NCI-H2196 (cell line): ENCODE measurements around the gene LINGO3.
A peak's percentile ranks its signal among the peaks of the same experiment; 100 is the strongest.

Experiments used
- DNase-seq: peaks from one replicate; lab custom pipeline; 2025; ENCODE audit not compliant: unreplicated experiment; lab: John Stamatoyannopoulos, UW

LINGO3 gene

GRCh38 chr19:2307518-2308012 is 389 bp downstream of the LINGO3 start:
- DNase-seq: no peak

DNA sequence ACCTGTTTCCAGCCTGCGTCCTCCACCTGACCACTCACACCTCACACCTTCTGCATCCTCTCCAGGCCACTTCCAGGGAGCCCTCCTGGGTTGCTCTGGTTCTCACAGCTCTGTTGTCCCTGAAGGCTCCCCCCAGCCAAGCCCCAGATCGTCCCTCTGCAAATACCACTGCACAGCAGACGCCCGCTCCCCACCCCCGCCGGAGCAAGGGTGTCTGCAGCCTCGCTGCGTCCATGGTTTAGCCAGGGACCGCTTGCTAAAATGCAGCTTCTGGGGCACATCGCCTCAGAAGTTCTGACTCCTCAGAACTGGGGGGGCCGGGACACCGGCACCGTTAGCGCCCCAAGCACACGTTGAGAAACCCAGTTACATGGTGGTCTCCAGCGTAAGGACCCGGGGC is 983 bp downstream of the LINGO3 start:
- DNase-seq: no peak

DNA sequence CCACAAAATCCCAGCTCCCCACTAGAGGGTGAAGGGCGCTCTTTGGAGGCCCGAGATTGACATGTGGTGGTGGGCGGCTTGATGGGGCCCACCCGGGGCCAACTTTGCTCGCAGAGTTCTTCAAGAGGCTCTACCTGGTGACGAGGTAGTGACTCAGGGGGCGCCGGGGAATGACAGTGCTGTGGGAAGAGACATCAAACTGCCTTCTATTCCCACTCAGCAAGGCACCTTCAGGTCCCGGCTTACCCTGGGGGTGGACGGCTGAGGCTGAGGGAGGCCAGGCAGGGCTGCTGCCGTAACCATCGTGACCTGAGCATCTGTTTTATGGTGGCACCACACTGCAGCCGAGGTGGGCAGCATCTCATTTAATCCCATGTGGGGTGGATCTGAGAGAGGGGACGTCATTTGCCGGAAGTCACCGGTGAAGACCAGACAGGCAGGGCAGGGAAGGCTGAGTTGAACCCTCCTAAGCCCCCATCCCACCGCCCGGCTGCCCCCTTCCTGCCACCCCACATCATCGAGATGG is 1.6 kb downstream of the LINGO3 start:
- DNase-seq: no peak

DNA sequence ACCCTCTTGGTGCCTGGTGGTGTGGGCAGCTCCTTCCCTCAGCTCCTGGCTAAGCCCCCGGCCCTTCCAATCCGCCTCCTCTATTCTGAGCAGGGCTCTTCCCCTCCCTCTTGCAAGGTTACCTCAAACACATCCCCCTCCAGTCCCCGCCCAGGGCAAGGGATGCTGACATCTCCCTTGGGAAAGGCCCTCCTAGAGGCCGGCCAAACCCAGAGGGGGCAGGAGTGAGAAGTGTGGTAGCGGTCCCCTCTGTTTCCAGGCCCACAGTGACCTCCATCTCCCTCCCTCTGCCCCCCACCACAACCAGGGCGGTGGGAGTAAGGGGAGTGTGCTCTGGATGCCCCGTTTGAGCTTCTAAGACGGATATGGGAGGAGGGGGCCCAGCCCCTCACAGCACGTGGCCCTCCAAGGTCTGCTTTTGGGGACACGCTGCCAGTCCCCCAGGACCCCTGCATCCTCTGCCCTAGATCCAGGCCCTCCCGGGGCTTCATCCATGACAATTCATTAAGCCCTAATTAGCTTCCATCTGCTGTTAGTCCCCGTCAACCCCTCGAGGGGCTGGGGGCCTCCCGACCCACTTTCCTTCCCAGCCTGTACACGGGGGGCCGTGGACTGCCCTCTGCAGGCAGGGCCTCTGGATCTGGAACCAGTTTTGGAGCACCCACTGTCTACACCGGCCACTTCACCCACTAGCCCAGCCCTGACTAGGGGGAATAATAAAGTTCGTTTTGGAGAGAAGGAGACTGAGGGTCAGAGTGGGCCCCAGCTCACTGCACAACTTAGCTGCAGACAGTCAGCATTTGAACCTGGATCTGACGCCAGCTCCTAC is 2.3 kb downstream of the LINGO3 start:
- no peak for DNase-seq

GRCh38 chr19:2303211-2303798 is 4.6 kb downstream of the LINGO3 start:
- DNase-seq: no peak

- no peak for DNase-seq
Observed at GRCh38 chr19:2302319-2303210, 5.4 kb downstream of the LINGO3 start.

GRCh38 chr19:2300533-2300932 is 7.4 kb downstream of the LINGO3 start:
- no peak for DNase-seq

- DNase-seq: no peak
Observed at GRCh38 chr19:2296141-2296540, 11.8 kb downstream of the LINGO3 start.

GRCh38 chr19:2294687-2295335 is 13.1 kb downstream of the LINGO3 start:
- DNase-seq: no peak

GRCh38 chr19:2291185-2291751 is 16.7 kb downstream of the LINGO3 start:
- DNase-seq: peak; percentile 54

DNA sequence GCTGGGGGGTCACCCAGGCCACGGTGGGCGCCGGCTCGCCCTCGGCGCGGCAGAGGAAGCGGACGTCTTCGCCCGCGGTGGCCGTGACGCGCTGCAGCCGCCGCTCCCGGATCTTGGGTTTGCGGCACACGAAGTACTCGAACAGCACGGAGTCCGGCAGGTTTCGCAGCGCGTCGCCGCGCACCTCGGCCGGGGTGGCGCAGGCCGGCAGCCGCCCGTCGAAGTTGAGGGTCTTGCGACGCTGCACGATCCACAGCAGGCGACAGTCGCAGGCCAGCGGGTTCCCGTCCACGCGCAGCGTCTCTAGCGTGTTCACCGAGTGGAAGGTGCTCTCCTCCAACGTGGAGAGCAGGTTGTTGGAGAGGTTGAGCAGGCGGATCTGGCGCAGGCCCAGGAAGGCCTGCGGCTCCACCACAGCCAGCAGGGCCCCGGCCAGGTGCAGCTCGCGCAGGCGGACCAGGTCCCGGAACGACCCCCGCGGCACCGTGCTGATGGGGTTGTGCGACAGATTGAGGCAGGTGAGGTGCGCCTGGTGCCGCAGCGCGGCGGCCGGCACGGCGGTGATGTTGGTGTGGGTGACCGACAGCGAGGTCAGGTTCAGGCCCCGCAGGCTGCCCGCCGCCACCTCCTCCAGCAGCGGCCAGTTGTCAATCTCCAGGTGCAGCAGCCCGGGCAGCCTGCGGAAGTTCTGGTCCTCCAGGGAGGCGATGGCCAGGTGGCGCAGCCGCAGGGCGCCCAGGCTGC is 17.3 kb downstream of the LINGO3 start:
- DNase-seq: peak; percentile 39

- no peak for DNase-seq
Observed at GRCh38 chr19:2289714-2290435, 18.1 kb downstream of the LINGO3 start.

DNA sequence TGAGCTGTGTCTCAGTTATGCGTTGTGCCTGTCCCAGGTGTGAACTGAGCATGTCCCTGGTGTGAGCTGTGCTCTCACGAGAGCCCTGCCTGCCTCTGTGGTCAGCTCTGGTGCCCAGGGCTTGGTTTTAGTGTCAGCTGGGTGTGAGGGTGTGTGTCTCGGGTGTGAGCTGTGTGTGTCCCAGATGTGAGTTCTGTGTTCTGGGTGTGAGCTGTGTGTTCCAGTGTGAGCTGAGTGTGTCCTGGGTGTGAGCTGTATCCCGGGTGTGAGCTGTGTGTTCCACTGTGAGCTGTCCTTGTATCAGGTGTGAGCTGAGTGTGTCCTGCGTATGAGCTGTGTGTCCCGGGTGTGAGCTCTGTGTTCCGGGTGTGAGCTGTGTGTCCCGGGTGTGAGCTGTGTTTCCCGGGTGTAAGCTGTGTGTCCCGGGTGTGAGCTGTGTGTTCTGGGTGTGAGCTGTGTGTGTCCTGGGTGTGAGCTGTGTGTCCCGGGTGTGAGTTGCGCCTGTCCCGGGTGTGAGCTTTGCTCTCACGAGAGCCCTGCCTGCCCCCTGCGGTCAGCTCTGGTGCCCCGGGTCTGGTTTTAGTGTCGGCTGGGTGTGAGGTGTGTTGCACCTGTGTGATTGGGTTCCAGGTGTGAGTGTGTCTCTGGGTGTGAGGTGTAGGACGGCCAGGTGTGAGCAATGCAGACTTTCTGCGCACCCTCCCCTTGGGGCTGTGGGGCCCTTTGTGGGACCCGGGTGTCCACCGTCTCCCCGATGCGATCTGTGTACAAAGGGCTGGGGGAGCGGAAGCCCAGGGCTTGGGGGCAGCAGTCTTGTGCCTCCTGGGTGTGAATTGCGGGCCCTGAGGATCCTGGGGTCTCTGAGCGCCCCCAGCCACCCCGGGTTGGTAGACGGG is 18.9 kb downstream of the LINGO3 start:
- no peak for DNase-seq

- DNase-seq: no peak
Observed at GRCh38 chr19:2288338-2288817, 19.6 kb downstream of the LINGO3 start.

DNA sequence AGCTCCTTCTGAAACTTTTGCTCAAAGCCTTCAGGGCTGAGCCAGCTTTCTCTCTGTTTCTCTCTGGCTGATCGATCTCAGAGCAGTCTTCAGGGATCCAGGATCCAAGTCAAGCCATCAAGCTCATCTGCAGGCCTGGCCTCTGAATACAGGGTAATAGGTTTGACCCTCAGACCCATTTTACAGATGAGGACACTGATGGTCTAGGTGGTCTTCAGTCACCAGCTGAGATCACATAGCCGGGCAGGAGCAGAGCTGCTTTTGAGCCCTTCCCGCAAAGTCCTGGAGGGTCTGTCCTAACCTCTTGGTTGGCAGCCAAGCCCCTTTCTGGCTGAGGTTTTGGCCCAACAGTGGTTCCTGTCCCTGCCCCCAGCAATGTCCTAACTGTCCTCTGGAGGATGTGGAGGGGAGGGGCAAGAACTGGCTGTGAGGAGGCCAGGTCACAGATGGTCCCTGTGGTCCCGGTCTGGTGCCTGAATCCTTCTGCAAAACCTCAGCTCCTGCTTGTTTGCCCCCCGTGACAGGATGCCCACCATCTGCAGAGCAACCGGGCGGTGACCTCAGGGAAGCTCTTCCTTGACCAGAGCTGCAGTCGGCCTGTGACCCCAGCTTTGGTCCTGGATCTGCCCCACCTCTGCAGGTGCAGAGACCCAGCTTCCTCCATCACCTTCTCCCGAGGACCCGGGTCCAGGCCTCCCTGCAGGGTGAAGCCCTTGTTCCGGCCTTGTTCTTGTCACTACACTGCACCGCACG is 20.2 kb downstream of the LINGO3 start:
- no peak for DNase-seq

GRCh38 chr19:2286402-2287140 is 21.4 kb downstream of the LINGO3 start:
- DNase-seq: no peak
